Esophagus squamous epithelium (tissue), 5 donors: ENCODE data around the gene TIAM2. TPM values are rescaled to one million over a fixed set of nuclear protein-coding genes. Genes with fewer than 3 reads are reported as not detected.

Source experiments
- DNase-seq: peaks from one replicate; lab custom pipeline; 2025; lab: John Stamatoyannopoulos, UW
- H3K27ac ChIP-seq, 4 donors: fragments of 200-600 bp; sonication (generic); one replicate each; pipeline ENCODE4 v1.5.1; 2016 to 2019; ENCODE audit warnings: mild to moderate bottlenecking in 1 of 4
- H3K27me3 ChIP-seq, 4 donors: fragments of 200-600 bp; sonication (generic); 1 replicate in 3 of 4; 2 replicates in 1 of 4; pipeline versions ENCODE4 v1.5.1 to v1.6.0; 2017 to 2021; ENCODE audit warnings: antibody characterized with exemption in 1 of 4
- H3K36me3 ChIP-seq, 3 donors: fragments of 200-600 bp; sonication (generic); one replicate each; pipeline ENCODE4 v1.5.1; 2016 to 2019
- H3K4me1 ChIP-seq, 3 donors: fragments of 200-600 bp; sonication (generic); one replicate each; pipeline ENCODE4 v1.5.1; 2017 to 2019
- H3K4me3 ChIP-seq, 4 donors: fragments of 200-600 bp; sonication (generic); 1 replicate in 3 of 4; 2 replicates in 1 of 4; pipeline ENCODE4 v1.5.1; 2016 to 2019; ENCODE audit warnings: mild to moderate bottlenecking in 2 of 4, moderate library complexity in 1 of 4
- H3K9me3 ChIP-seq, 3 donors: fragments of 200-600 bp; sonication (generic); one replicate each; pipeline ENCODE4 v1.5.1; 2016 to 2019
- CTCF ChIP-seq, 6 experiments: fragments of 450-650 bp in 4 of 6; fragments of 200-600 bp in 2 of 6; sonication (generic) in 2 of 6; IDR thresholded peaks; one replicate each; pipeline ENCODE4 v1.5.1; 2016 to 2019; ENCODE audit warnings: antibody characterized with exemption in 6 of 6, mild to moderate bottlenecking in 4 of 6, moderate library complexity in 4 of 6
- POLR2A ChIP-seq, 4 donors: fragments of 450-650 bp; IDR thresholded peaks; one replicate each; pipeline ENCODE4 v1.6.1; 2017; ENCODE audit warnings: antibody characterized with exemption in 4 of 4, mild to moderate bottlenecking in 4 of 4, moderate library complexity in 3 of 4
- WGBS, 2 donors: methylation state at CpG; one replicate each; pipeline ENCODE4 v1.1.5; 2018; 5-methylcytosine and 5-hydroxymethylcytosine counted together
- intact Hi-C: fragments of 100-400 bp; cut with DNase I; formaldehyde crosslinking; loops from one replicate; pipeline ENCODE4 v1.15.0; 2022
- total RNA-seq, 4 donors: library from RNA; depleted of rRNA; stranded (reverse); fragments of >200 nt; gene quantifications; one replicate each; pipeline ENCODE4 v1.1.0, GENCODE V29; 2016
- donor health status: DM: yes; HTN: yes; CAD: no.

TIAM2 gene
- total RNA-seq, 4 donors from 2014 or later, result 2.3 to 10.3 (median 5.6) TPM

- intact Hi-C loops, result no loop called here
- WGBS, 2 donors, result 74 to 81% methylated on average over 3 of the region's 3 CpGs
These were observed 61.6 kb downstream of the TIAM2 start for GRCh38 chr6:155056756-155057155.

GRCh38 chr6:155061381-155061780 lies 66.3 kb downstream of the TIAM2 start:
- Histone ChIP-seq H3K27me3 (no peaks in the 10 kb centered on the region), H3K4me3 (no peak overlapping the region), H3K36me3 (no peaks in the 10 kb centered on the region), H3K27ac (no peak overlapping the region), H3K4me1 (no peaks in the 10 kb centered on the region), H3K9me3 (no peaks in the 10 kb centered on the region)
- no peak for TF ChIP-seq CTCF (IDR thresholded peaks at IDR 0.05)
- TF ChIP-seq POLR2A (IDR thresholded peaks at IDR 0.05), result no peak
- intact Hi-C loops, result no loop called here
- DNase-seq, result no peak
- WGBS, 2 donors, result 92 to 96% methylated on average over 8 of the region's 8 CpGs

More at GRCh38 chr6:155056756-155057155, 61.6 kb downstream of the TIAM2 start:
- no peak for DNase-seq
- Histone ChIP-seq H3K9me3 (no peaks in the 10 kb centered on the region), H3K27me3 (no peaks in the 10 kb centered on the region), H3K27ac (no peak overlapping the region), H3K4me3 (no peak overlapping the region), H3K4me1 (no peaks in the 10 kb centered on the region), H3K36me3 (no peaks in the 10 kb centered on the region)
- TF ChIP-seq CTCF (IDR thresholded peaks at IDR 0.05), result no peak

GRCh38 chr6:155062866-155063341 lies 67.8 kb downstream of the TIAM2 start:
- TF ChIP-seq CTCF (IDR thresholded peaks at IDR 0.05) (no peak), POLR2A (IDR thresholded peaks at IDR 0.05) (no peak)
- intact Hi-C loops, result no loop called here
- DNase-seq, result no peak
- no peaks in the 10 kb centered on the region for H3K9me3 ChIP-seq
- H3K27me3 ChIP-seq, result no peaks in the 10 kb centered on the region
- H3K4me1 ChIP-seq, result no peaks in the 10 kb centered on the region
- no peak overlapping the region for H3K4me3 ChIP-seq
- no peak overlapping the region for H3K27ac ChIP-seq
- 36 to 40% methylated on average over 1 of the region's 1 CpG for WGBS, 2 donors
- no peaks in the 10 kb centered on the region for H3K36me3 ChIP-seq

- 80% methylated on average over 3 of the region's 3 CpGs for WGBS, 2 donors
- Histone ChIP-seq H3K4me3 (no peak overlapping the region), H3K9me3 (no peaks in the 10 kb centered on the region), H3K4me1 (no peaks in the 10 kb centered on the region), H3K27ac (no peak overlapping the region), H3K36me3 (no peaks in the 10 kb centered on the region), H3K27me3 (no peaks in the 10 kb centered on the region)
- no peak for TF ChIP-seq POLR2A (IDR thresholded peaks at IDR 0.05)
- TF ChIP-seq CTCF (IDR thresholded peaks at IDR 0.05), result no peak
- no peak for DNase-seq
- intact Hi-C loops, result no loop called here
These were observed 69.2 kb downstream of the TIAM2 start for GRCh38 chr6:155064303-155064702.

- intact Hi-C loops, result no loop called here
- TF ChIP-seq CTCF (IDR thresholded peaks at IDR 0.05) (no peak), POLR2A (IDR thresholded peaks at IDR 0.05) (no peak)
- no peak overlapping the region for H3K4me3 ChIP-seq
- H3K9me3 ChIP-seq, result no peaks in the 10 kb centered on the region
- no peak for DNase-seq
- H3K4me1 ChIP-seq, result no peaks in the 10 kb centered on the region
- WGBS, 2 donors, result 86 to 91% methylated on average over 6 of the region's 6 CpGs
- no peaks in the 10 kb centered on the region for H3K36me3 ChIP-seq
- no peak overlapping the region for H3K27ac ChIP-seq
- no peaks in the 10 kb centered on the region for H3K27me3 ChIP-seq
These were observed 71.2 kb downstream of the TIAM2 start for GRCh38 chr6:155066361-155066760.
